A673 (cell line): ENCODE data around the gene RAB11FIP3. TPM values are rescaled to one million over a fixed set of nuclear protein-coding genes. Genes with fewer than 3 reads are reported as not detected.

Source experiments
- BruUV-seq: library from RNA; stranded (reverse); fragments of 400-500 nt; replicated peaks from 2 replicates; lab custom pipeline; 2021; lab: Mats Ljungman, UMichigan
- CTCF ChIA-PET: fragments of 300-600 bp; sonication (Branson Sonifier 250); formaldehyde crosslinking; loops from one replicate; lab custom pipeline; 2022; ENCODE audit warnings: antibody characterized with exemption; lab: Charles Lee
- POLR2A ChIA-PET: fragments of 300-600 bp; sonication (Branson Sonifier 250); formaldehyde crosslinking; loops from one replicate; lab custom pipeline; 2022; ENCODE audit warnings: antibody characterized with exemption; ENCODE audit not compliant: low non-redundant PET; lab: Charles Lee
- DNase-seq: peaks from one replicate; pipeline ENCODE4 v3.0.0-alpha.2; 2015; ENCODE audit warnings: low spot score
- H3K27ac ChIP-seq: fragments of 200-600 bp; sonication (generic); 2 replicates; pipeline ENCODE4 v1.5.1; 2016; ENCODE audit warnings: mixed run types, low read depth, mild to moderate bottlenecking, mixed read lengths, antibody characterized with exemption, low read length; ENCODE audit not compliant: poor library complexity, severe bottlenecking
- H3K27me3 ChIP-seq: fragments of 200-600 bp; sonication (generic); replicated peaks from 2 replicates; pipeline ENCODE4 v1.6.1; 2017; ENCODE audit warnings: mixed run types, low read depth, mild to moderate bottlenecking, mixed read lengths, antibody characterized with exemption, low read length; ENCODE audit not compliant: insufficient read depth, poor library complexity
- H3K36me3 ChIP-seq: fragments of 200-600 bp; sonication (generic); 2 replicates; pipeline ENCODE4 v1.6.1; 2016; ENCODE audit warnings: mixed run types, mild to moderate bottlenecking, mixed read lengths, antibody characterized with exemption, low read length; ENCODE audit not compliant: insufficient read depth, poor library complexity, severe bottlenecking
- H3K4me1 ChIP-seq: fragments of 200-600 bp; sonication (generic); 2 replicates; pipeline ENCODE4 v1.6.1; 2017; ENCODE audit warnings: mixed run types, mild to moderate bottlenecking, mixed read lengths, antibody characterized with exemption, low read length; ENCODE audit not compliant: insufficient read depth, poor library complexity, severe bottlenecking
- H3K4me3 ChIP-seq: fragments of 200-600 bp; sonication (generic); 2 replicates; pipeline ENCODE4 v1.5.1; 2016; ENCODE audit warnings: low read depth, mixed run types, mild to moderate bottlenecking, mixed read lengths, low read length; ENCODE audit not compliant: poor library complexity, severe bottlenecking
- H3K9me3 ChIP-seq: fragments of 200-600 bp; sonication (generic); 2 replicates; pipeline ENCODE4 v1.6.1; 2016; ENCODE audit warnings: mixed run types, low read depth, mild to moderate bottlenecking, mixed read lengths, antibody characterized with exemption, low read length; ENCODE audit not compliant: poor library complexity, severe bottlenecking
- CTCF ChIP-seq: fragments of 300-800, 200-600 bp; sonication (generic); conservative IDR thresholded peaks from 2 replicates; pipeline ENCODE4 v1.5.1; 2017; ENCODE audit warnings: low read depth, mild to moderate bottlenecking, antibody characterized with exemption, low read length, moderate library complexity, mixed read lengths
- EZH2 ChIP-seq: fragments of 200-600 bp; sonication (generic); IDR thresholded peaks from 2 replicates; pipeline ENCODE4 v1.6.1; 2017; ENCODE audit warnings: borderline replicate concordance, low read depth, mild to moderate bottlenecking, mixed read lengths, antibody characterized with exemption, low read length; ENCODE audit not compliant: poor library complexity, severe bottlenecking
- intact Hi-C: fragments of 100-400 bp; cut with micrococcal nuclease; formaldehyde crosslinking; loops from one replicate; pipeline ENCODE4 v1.10.0; 2022; ENCODE audit not compliant: unreplicated experiment
- total RNA-seq: library from RNA; stranded (reverse); gene quantifications from 2 replicates; pipeline ENCODE4 v1.2.3, GENCODE V29; 2021

Gene RAB11FIP3
- total RNA-seq, 1 experiment from 2014 or later = 44.8 TPM

GRCh38 chr16:507996-508395, 82.5 kb downstream of the RAB11FIP3 start:
- no peaks in the 10 kb centered on the region for H3K4me1 ChIP-seq
- no peaks in the 10 kb centered on the region for H3K27me3 ChIP-seq
- ChIA-PET CTCF (no interaction called here), POLR2A (no interaction called here)
- H3K9me3 ChIP-seq = no peaks in the 10 kb centered on the region
- BruUV-seq = no TSS peak
- DNase-seq = no peak
- TF ChIP-seq EZH2 (no peak), CTCF (no peak)
- H3K36me3 ChIP-seq = no peaks in the 10 kb centered on the region
- H3K4me3 ChIP-seq = no peak overlapping the region
- H3K27ac ChIP-seq = no peak overlapping the region
- intact Hi-C loops = no loop called here

GRCh38 chr16:508884-509736, 83.7 kb downstream of the RAB11FIP3 start:
- Histone ChIP-seq H3K4me3 (no peak overlapping the region), H3K4me1 (no peaks in the 10 kb centered on the region), H3K27ac (no peak overlapping the region), H3K36me3 (no peaks in the 10 kb centered on the region), H3K27me3 (no peaks in the 10 kb centered on the region), H3K9me3 (no peaks in the 10 kb centered on the region)
- BruUV-seq = no TSS peak
- ChIA-PET POLR2A (no interaction called here), CTCF (no interaction called here)
- no peak for DNase-seq
- intact Hi-C loops = no loop called here
- TF ChIP-seq EZH2 (no peak), CTCF (no peak)

DNA sequence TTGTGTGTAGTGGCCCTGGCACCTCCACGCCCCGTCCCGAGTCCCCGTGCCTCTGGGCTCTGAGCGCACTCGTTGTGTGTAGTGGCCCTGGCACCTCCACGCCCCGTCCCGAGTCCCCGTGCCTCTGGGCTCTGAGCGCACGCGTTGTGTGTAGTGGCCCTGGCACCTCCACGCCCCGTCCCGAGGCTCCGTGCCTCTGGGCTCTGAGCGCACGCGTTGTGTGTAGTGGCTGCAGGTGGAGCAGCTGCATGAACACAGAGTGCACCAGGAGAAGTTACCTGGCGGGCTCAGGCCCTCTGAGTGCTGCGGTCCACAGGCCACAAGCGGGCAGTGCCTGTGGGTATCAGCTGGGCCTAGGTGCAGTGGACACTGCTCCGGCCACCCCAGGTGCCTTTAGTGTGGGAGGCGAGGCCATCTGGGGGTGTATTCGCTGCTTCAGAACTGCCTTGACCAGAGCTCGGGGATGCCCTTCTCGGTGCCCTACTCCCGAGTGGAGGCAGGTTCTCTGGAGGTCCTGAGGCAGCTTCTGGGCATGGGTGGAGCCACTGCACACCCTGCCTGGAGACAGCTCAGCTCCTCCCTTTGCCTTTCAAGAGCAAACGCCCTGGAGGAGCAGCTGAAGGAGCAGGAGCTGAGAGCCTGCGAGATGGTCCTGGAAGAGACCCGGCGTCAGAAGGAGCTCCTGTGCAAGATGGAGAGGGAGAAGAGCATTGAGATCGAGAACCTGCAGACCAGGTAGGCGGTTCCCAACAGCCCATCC, 84.8 kb downstream of the RAB11FIP3 start:
- H3K4me1 ChIP-seq = no peaks in the 10 kb centered on the region
- CTCF ChIA-PET = no interaction called here
- H3K27ac ChIP-seq = no peak overlapping the region
- H3K36me3 ChIP-seq = peaks cover 1% of the 10 kb centered on the region
- BruUV-seq = no TSS peak
- POLR2A ChIA-PET = interaction anchor here (0.6 kb wide), 1 partner anchor 13 kb away, joined by 5 read pairs; no protein-coding TSS in a partner anchor
- TF ChIP-seq EZH2 (no peak), CTCF (no peak)
- no peaks in the 10 kb centered on the region for H3K9me3 ChIP-seq
- no peak overlapping the region for H3K4me3 ChIP-seq
- no peaks in the 10 kb centered on the region for H3K27me3 ChIP-seq
- DNase-seq = no peak
- intact Hi-C loops = no loop called here
